Dedifferentiated amniotic fluid mesenchymal stem cell (primary cell): ENCODE results near the gene ZNF717.
"Not testable (repeated sequence)": the region's sequence is repeated elsewhere in the genome, so short reads cannot be mapped to it uniquely, and the experiment has no call there.

Experiments
- DNase-seq: peaks from one replicate; pipeline ENCODE4 v3.0.0-alpha.2; 2016; ENCODE audit errors: extremely low spot score

The ZNF717 gene

GRCh38 chr3:75785081-75785755 is at the start of gene ZNF717:
Gene ZNF717 (minus strand): TSS chr3:75785549. CDS start chr3:75783362, 2,187 bp downstream.
- DNase-seq, result peak; percentile 65

GRCh38 chr3:75831076-75831475 is 45.7 kb upstream of the ZNF717 start:
- not testable (repeated sequence) for DNase-seq

- DNase-seq, result peak; percentile 19
Observed at GRCh38 chr3:75818019-75818418, 32.7 kb upstream of the ZNF717 start.

GRCh38 chr3:75816287-75817180 is 31.2 kb upstream of the ZNF717 start:
- DNase-seq, result peak; percentile 34

- DNase-seq, result no peak
Observed at GRCh38 chr3:75814797-75815196, 29.4 kb upstream of the ZNF717 start.

GRCh38 chr3:75782506-75782905 is 2.8 kb downstream of the ZNF717 start:
- no peak for DNase-seq

- no peak for DNase-seq
Observed at GRCh38 chr3:75781079-75781745, 4.1 kb downstream of the ZNF717 start.

GRCh38 chr3:75777742-75778141 is 7.6 kb downstream of the ZNF717 start:
- DNase-seq, result not testable (repeated sequence)

GRCh38 chr3:75771631-75772030 is 13.7 kb downstream of the ZNF717 start:
- DNase-seq, result not testable (repeated sequence)

GRCh38 chr3:75768303-75769017 is 16.9 kb downstream of the ZNF717 start:
- no peak for DNase-seq

- DNase-seq, result no peak
Observed at GRCh38 chr3:75737831-75738493, 47.4 kb downstream of the ZNF717 start.

- DNase-seq, result no peak
Observed at GRCh38 chr3:75727985-75728384, 57.4 kb downstream of the ZNF717 start.

GRCh38 chr3:75692061-75692460 is 93.3 kb downstream of the ZNF717 start:
- no peak for DNase-seq

GRCh38 chr3:75687323-75687722 is 98.0 kb downstream of the ZNF717 start:
- no peak for DNase-seq
